Stimulated activated CD8-positive, alpha-beta memory T cell treated with anti-CD3 and anti-CD28 coated beads, Interleukin-15, amount 100 ng/mL, for 4 hours (primary cell): ENCODE measurements around the gene KIF5C.

ENCODE experiments used
- DNase-seq, 2 donors: peaks; one replicate each; pipeline ENCODE4 v3.0.0-alpha.2; 2020; ENCODE audit warnings: low read depth in 2 of 2

Gene KIF5C

GRCh38 chr2:148887350-148888002 is 12.4 kb downstream of the KIF5C start:
- DNase-seq = no peak

GRCh38 chr2:148888003-148888501 is 13.0 kb downstream of the KIF5C start:
- no peak for DNase-seq

GRCh38 chr2:148888986-148889385 is 14.0 kb downstream of the KIF5C start:
- DNase-seq = no peak

- no peak for DNase-seq
Observed at GRCh38 chr2:148893906-148894305, 18.9 kb downstream of the KIF5C start.

- DNase-seq = no peak
Observed at GRCh38 chr2:148896136-148896535, 21.1 kb downstream of the KIF5C start.

- DNase-seq = no peak
Observed at GRCh38 chr2:148899638-148900318, 24.8 kb downstream of the KIF5C start.

- no peak for DNase-seq
Observed at GRCh38 chr2:148900350-148900837, 25.4 kb downstream of the KIF5C start.

GRCh38 chr2:148901142-148901541 is 26.1 kb downstream of the KIF5C start:
- DNase-seq = no peak

GRCh38 chr2:148902798-148903197 is 27.8 kb downstream of the KIF5C start:
- no peak for DNase-seq

GRCh38 chr2:148903294-148903693 is 28.3 kb downstream of the KIF5C start:
- no peak for DNase-seq

GRCh38 chr2:148903979-148904378 is 29.0 kb downstream of the KIF5C start:
- DNase-seq = no peak

GRCh38 chr2:148906124-148906523 is 31.1 kb downstream of the KIF5C start:
- no peak for DNase-seq

GRCh38 chr2:148907085-148907785 is 32.2 kb downstream of the KIF5C start:
- no peak for DNase-seq

- DNase-seq = no peak
Observed at GRCh38 chr2:148909114-148909513, 34.1 kb downstream of the KIF5C start.

- no peak for DNase-seq
Observed at GRCh38 chr2:148913061-148913460, 38.0 kb downstream of the KIF5C start.

- no peak for DNase-seq
Observed at GRCh38 chr2:148913492-148913891, 38.5 kb downstream of the KIF5C start.

- no peak for DNase-seq
Observed at GRCh38 chr2:148914463-148914862, 39.4 kb downstream of the KIF5C start.

GRCh38 chr2:148917431-148917830 is 42.4 kb downstream of the KIF5C start:
- DNase-seq = no peak

- DNase-seq = no peak
Observed at GRCh38 chr2:148918554-148918953, 43.5 kb downstream of the KIF5C start.

- DNase-seq = no peak
Observed at GRCh38 chr2:148920559-148920958, 45.5 kb downstream of the KIF5C start.

GRCh38 chr2:148922062-148922461 is 47.0 kb downstream of the KIF5C start:
- DNase-seq = no peak

- DNase-seq = no peak
Observed at GRCh38 chr2:148922776-148923475, 47.9 kb downstream of the KIF5C start.
